HCT116 (cell line): ENCODE measurements around the gene CDH23. TPM values are rescaled to one million over a fixed set of nuclear protein-coding genes. Genes with fewer than 3 reads are reported as not detected.

ENCODE experiments used
- ATAC-seq: fragments of 200-7000 bp; cut with Tn5 transposase; 2 replicates; pipeline ENCODE4 v1.9.1; 2020; ENCODE audit warnings: mild to moderate bottlenecking, moderate library complexity
- BruUV-seq: library from RNA; stranded (reverse); fragments of 400-500 nt; replicated peaks from 2 replicates; lab custom pipeline; 2021; lab: Mats Ljungman, UMichigan
- CTCF ChIA-PET: fragments of 300-600 bp; sonication (Branson Sonifier 250); formaldehyde crosslinking; loops from one replicate; lab custom pipeline; 2021; ENCODE audit warnings: antibody characterized with exemption; lab: Charles Lee
- POLR2A ChIA-PET: fragments of 300-600, 350-600 bp; sonication (Branson Sonifier 250); formaldehyde crosslinking; loops from one replicate; lab custom pipeline; 2021; ENCODE audit warnings: antibody characterized with exemption; lab: Charles Lee
- RAD21 ChIA-PET, 2 experiments: fragments of 300-600 bp; sonication (Branson Sonifier 250); formaldehyde crosslinking; loops; one replicate each; lab custom pipeline; 2023; ENCODE audit warnings: low total read pairs in 2 of 2; ENCODE audit not compliant: uncharacterized antibody in 2 of 2, unreplicated experiment in 2 of 2, low non-redundant PET in 1 of 2; lab: Charles Lee
- DNase-seq: peaks from one replicate; pipeline ENCODE4 v3.0.0-alpha.2; 2010; ENCODE audit warnings: low read depth, low spot score
- H2AFZ ChIP-seq: fragments of 200-600 bp; shearing (Covaris generic), sonication (generic); 2 replicates; pipeline ENCODE4 v1.6.1; 2017; ENCODE audit warnings: low read depth, mixed run types, mixed read lengths, antibody characterized with exemption, low read length; ENCODE audit not compliant: poor library complexity, severe bottlenecking
- H3K27ac ChIP-seq: 2 replicates; pipeline ENCODE4 v1.5.1; 2012; ENCODE audit warnings: low read depth, low read length
- H3K27me3 ChIP-seq: fragments of 200-600 bp; sonication (generic); 2 replicates; pipeline ENCODE4 v1.6.1; 2016; ENCODE audit warnings: mixed run types, low read length, mixed read lengths; ENCODE audit not compliant: insufficient read depth
- H3K36me3 ChIP-seq, 2 experiments: fragments of 200-500 bp in 1 of 2; fragments of 200-600 bp in 1 of 2; sonication (Bioruptor generic) in 1 of 2; sonication (generic) in 1 of 2; 2 replicates each; pipeline versions ENCODE4 v1.5.1 to v1.6.1; 2014 to 2016; ENCODE audit warnings: low read length in 2 of 2, inconsistent platforms in 1 of 2, mixed read lengths in 1 of 2, mixed run types in 1 of 2; ENCODE audit not compliant: insufficient read depth in 2 of 2, control insufficient read depth in 1 of 2
- H3K4me1 ChIP-seq, 2 experiments: fragments of 200-600 bp in 1 of 2; sonication (generic) in 1 of 2; 2 replicates each; pipeline versions ENCODE4 v1.5.1 to v1.6.1; 2012 to 2017; ENCODE audit warnings: low read length in 2 of 2, inconsistent platforms in 1 of 2, mild to moderate bottlenecking in 1 of 2, mixed read lengths in 1 of 2, mixed run types in 1 of 2, moderate library complexity in 1 of 2; ENCODE audit not compliant: insufficient read depth in 2 of 2, control insufficient read depth in 1 of 2
- H3K4me2 ChIP-seq: fragments of 200-600 bp; sonication (generic); 2 replicates; pipeline ENCODE4 v1.6.1; 2017; ENCODE audit warnings: mixed run types, low read length, mixed read lengths
- H3K4me3 ChIP-seq, 2 experiments: fragments of 200-600 bp in 1 of 2; sonication (generic) in 1 of 2; replicated peaks in 1 of 2; 2 replicates each; pipeline ENCODE4 v1.5.1; 2011 to 2016; ENCODE audit warnings: low read length in 2 of 2, control low read depth in 1 of 2, low read depth in 1 of 2, mild to moderate bottlenecking in 1 of 2, mixed read lengths in 1 of 2, mixed run types in 1 of 2
- H3K79me2 ChIP-seq: fragments of 200-600 bp; sonication (generic); 2 replicates; pipeline ENCODE4 v1.6.1; 2017; ENCODE audit warnings: mild to moderate bottlenecking, mixed run types, low read length, moderate library complexity, mixed read lengths; ENCODE audit not compliant: insufficient read depth
- H3K9ac ChIP-seq: fragments of 200-600 bp; sonication (generic); 2 replicates; pipeline ENCODE4 v1.6.1; 2016; ENCODE audit warnings: low read length, mixed read lengths
- H3K9me2 ChIP-seq: fragments of 200-600 bp; sonication (generic), shearing (Covaris generic); 2 replicates; pipeline ENCODE4 v1.6.1; 2017; ENCODE audit warnings: mixed run types, mild to moderate bottlenecking, moderate library complexity; ENCODE audit not compliant: insufficient read depth
- H3K9me3 ChIP-seq, 2 experiments: fragments of 200-500 bp in 1 of 2; fragments of 200-600 bp in 1 of 2; sonication (Bioruptor generic) in 1 of 2; sonication (generic) in 1 of 2; 2 replicates each; pipeline ENCODE4 v1.6.1; 2014 to 2017; ENCODE audit warnings: low read length in 2 of 2, mixed read lengths in 2 of 2, inconsistent platforms in 1 of 2, low read depth in 1 of 2, mild to moderate bottlenecking in 1 of 2, mixed run types in 1 of 2, moderate library complexity in 1 of 2; ENCODE audit not compliant: control insufficient read depth in 1 of 2, insufficient read depth in 1 of 2
- H4K20me1 ChIP-seq: fragments of 200-600 bp; sonication (generic), shearing (Covaris generic); 2 replicates; pipeline ENCODE4 v1.6.1; 2017; ENCODE audit warnings: mixed run types, mild to moderate bottlenecking, moderate library complexity; ENCODE audit not compliant: insufficient read depth
- ATF3 ChIP-seq: IDR thresholded peaks from 2 replicates; pipeline ENCODE4 v1.6.1; 2012
- CTCF ChIP-seq, 3 experiments: fragments of 200-600 bp in 1 of 3; sonication (generic) in 1 of 3; IDR thresholded peaks in 2 of 3; conservative IDR thresholded peaks in 1 of 3; 2 replicates each; pipeline ENCODE4 v1.5.1; 2012 to 2017; ENCODE audit warnings: low read depth in 2 of 3, low read length in 2 of 3, antibody characterized with exemption in 1 of 3, borderline replicate concordance in 1 of 3, control low read depth in 1 of 3, mild to moderate bottlenecking in 1 of 3, mixed read lengths in 1 of 3, mixed run types in 1 of 3, moderate library complexity in 1 of 3; ENCODE audit not compliant: insufficient read depth in 1 of 3
- EGR1 ChIP-seq: IDR thresholded peaks from 2 replicates; pipeline ENCODE4 v1.6.1; 2012; ENCODE audit warnings: low read depth
- ELF1 ChIP-seq: IDR thresholded peaks from 2 replicates; pipeline ENCODE4 v1.6.1; 2012; ENCODE audit warnings: low read depth, borderline replicate concordance
- POLR2A ChIP-seq: IDR thresholded peaks from 2 replicates; pipeline ENCODE4 v1.7.0; 2011; ENCODE audit warnings: borderline replicate concordance; ENCODE audit not compliant: insufficient read depth, insufficient read length; ENCODE audit errors: extremely low read depth
- REST ChIP-seq: IDR thresholded peaks from 2 replicates; pipeline ENCODE4 v1.6.1; 2012; ENCODE audit warnings: low read depth
- SP1 ChIP-seq: IDR thresholded peaks from 2 replicates; pipeline ENCODE4 v1.6.1; 2012; ENCODE audit warnings: low read depth
- TCF7L2 ChIP-seq: IDR thresholded peaks from 2 replicates; pipeline ENCODE4 v1.7.0; 2011; ENCODE audit warnings: borderline replicate concordance, inconsistent platforms; ENCODE audit not compliant: insufficient read depth, insufficient read length; ENCODE audit errors: extremely low read depth
- YY1 ChIP-seq: IDR thresholded peaks from 2 replicates; pipeline ENCODE4 v1.6.1; 2011; ENCODE audit warnings: low read length, low read depth, moderate library complexity, mild to moderate bottlenecking; ENCODE audit not compliant: insufficient replicate concordance; ENCODE audit errors: extremely low read depth
- ZBTB33 ChIP-seq: IDR thresholded peaks from 2 replicates; pipeline ENCODE4 v1.6.1; 2011; ENCODE audit warnings: mild to moderate bottlenecking, low read length, moderate library complexity; ENCODE audit not compliant: insufficient replicate concordance; ENCODE audit errors: extremely low read depth
- ZNF274 ChIP-seq: fragments of 200-500 bp; sonication (Bioruptor generic); IDR thresholded peaks from 2 replicates; pipeline ENCODE4 v1.6.1; 2014; ENCODE audit warnings: mild to moderate bottlenecking, low read depth, low read length, inconsistent platforms
- intact Hi-C: fragments of 100-400 bp; cut with micrococcal nuclease; formaldehyde crosslinking; loops from 2 replicates; pipeline ENCODE4 v1.10.0; 2022
- total RNA-seq: library from RNA; stranded (reverse); gene quantifications from one replicate; pipeline ENCODE4 v1.2.1, GENCODE V29; 2021; ENCODE audit not compliant: unreplicated experiment

The CDH23 gene
- total RNA-seq, 1 experiment from 2014 or later: not detected

- Histone ChIP-seq H3K9me3 (no peaks in the 10 kb centered on the region), H3K9ac (no peak overlapping the region), H3K36me3 (no peaks in the 10 kb centered on the region), H3K27me3 (no peaks in the 10 kb centered on the region), H3K9me2 (no peaks in the 10 kb centered on the region), H2AFZ (no peak overlapping the region), H3K79me2 (no peaks in the 10 kb centered on the region), H4K20me1 (no peaks in the 10 kb centered on the region), H3K4me3 (no peak overlapping the region), H3K4me2 (no peak overlapping the region), H3K4me1 (peaks cover 0 to 10% of the 10 kb centered on the region in 2 experiments; a peak in 2 of 4 replicates), H3K27ac (no peak overlapping the region)
- ChIA-PET POLR2A (no interaction called here), RAD21 (no interaction called here), CTCF (interaction anchor here (1.8 kb wide), 1 partner anchor 8 kb away, joined by 8 read pairs; no protein-coding TSS in a partner anchor)
- DNase-seq (no peak), ATAC-seq (no peak)
- no peak for TF ChIP-seq ELF1
- TF ChIP-seq REST: no peak
- TF ChIP-seq EGR1: no peak
- no peak for TF ChIP-seq CTCF (IDR thresholded peaks at IDR 0.05 in 2 of 3, conservative IDR thresholded peaks at IDR 0.05 in 1 of 3; ENCODE audit: borderline replicate concordance in 1 of 3, insufficient read depth in 1 of 3, low read depth in 2 of 3, low read length in 2 of 3)
- TF ChIP-seq TCF7L2: no peak
- no peak for TF ChIP-seq ZNF274
- no peak for TF ChIP-seq ZBTB33
- TF ChIP-seq POLR2A: no peak
- no peak for TF ChIP-seq YY1
- no peak for TF ChIP-seq ATF3
- TF ChIP-seq SP1: no peak
- no TSS peak for BruUV-seq
- intact Hi-C loops: no loop called here
Measured at GRCh38 chr10:71715860-71716259, 319.1 kb downstream of the CDH23 start.
